Measurements from ENCODE around the gene ADAM23.

GRCh38 chr2:206515580-206515979 is 72.2 kb downstream of the ADAM23 start:
- TF ChIP-seq POLR2AphosphoS5 (IDR thresholded peaks at IDR 0.05): no peak
- no peak for TF ChIP-seq POLR2A (IDR thresholded peaks at IDR 0.05)
- no peak for TF ChIP-seq CTCF (IDR thresholded peaks at IDR 0.05)
